ENCODE measurements around the gene IL26. TPM values are rescaled to one million over a fixed set of nuclear protein-coding genes. Genes with fewer than 3 reads are reported as not detected.

IL26 gene
- total RNA-seq, 1 experiment from 2014 or later: not detected

DNA sequence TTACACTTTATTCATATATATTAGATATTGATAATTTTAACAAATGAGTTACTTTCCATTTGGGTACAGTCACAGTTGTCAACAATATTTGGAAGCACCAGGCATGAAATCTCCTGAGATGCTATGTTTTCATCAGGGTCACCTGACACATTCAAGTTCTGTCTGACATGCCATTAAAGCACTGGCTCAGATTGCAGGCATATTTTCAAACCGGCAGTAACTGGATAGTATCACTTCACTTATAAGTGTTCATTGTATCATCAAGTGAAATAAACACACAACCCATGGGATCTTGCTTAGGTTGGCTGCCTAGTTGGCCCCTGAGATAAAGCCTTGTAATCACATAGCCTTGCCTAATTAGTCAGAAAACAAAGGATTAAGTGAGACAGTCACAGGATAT is 70.8 kb downstream of the IL26 start:
- H3K9ac ChIP-seq (ENCODE audit: low read length): no peak overlapping the region
- DNase-seq (no peak), ATAC-seq (no peak)
- TF ChIP-seq EZH2phosphoT487 (IDR thresholded peaks at IDR 0.05; ENCODE audit: borderline replicate concordance, low read length): no peak
- TF ChIP-seq EZH2 (IDR thresholded peaks at IDR 0.05; ENCODE audit: low read length, unreplicated experiment): no peak
- TF ChIP-seq, protein P1, sequence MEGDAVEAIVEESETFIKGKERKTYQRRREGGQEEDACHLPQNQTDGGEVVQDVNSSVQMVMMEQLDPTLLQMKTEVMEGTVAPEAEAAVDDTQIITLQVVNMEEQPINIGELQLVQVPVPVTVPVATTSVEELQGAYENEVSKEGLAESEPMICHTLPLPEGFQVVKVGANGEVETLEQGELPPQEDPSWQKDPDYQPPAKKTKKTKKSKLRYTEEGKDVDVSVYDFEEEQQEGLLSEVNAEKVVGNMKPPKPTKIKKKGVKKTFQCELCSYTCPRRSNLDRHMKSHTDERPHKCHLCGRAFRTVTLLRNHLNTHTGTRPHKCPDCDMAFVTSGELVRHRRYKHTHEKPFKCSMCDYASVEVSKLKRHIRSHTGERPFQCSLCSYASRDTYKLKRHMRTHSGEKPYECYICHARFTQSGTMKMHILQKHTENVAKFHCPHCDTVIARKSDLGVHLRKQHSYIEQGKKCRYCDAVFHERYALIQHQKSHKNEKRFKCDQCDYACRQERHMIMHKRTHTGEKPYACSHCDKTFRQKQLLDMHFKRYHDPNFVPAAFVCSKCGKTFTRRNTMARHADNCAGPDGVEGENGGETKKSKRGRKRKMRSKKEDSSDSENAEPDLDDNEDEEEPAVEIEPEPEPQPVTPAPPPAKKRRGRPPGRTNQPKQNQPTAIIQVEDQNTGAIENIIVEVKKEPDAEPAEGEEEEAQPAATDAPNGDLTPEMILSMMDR (conservative IDR thresholded peaks at IDR 0.05; ENCODE audit: low read depth, low read length): no peak
- no peak overlapping the region for H3K4me2 ChIP-seq (ENCODE audit: low read length)
- no peaks in the 10 kb centered on the region for H3K9me2 ChIP-seq (replicated peaks; ENCODE audit: low read length)
- BruUV-seq (replicated peaks): no TSS peak
- H3K36me3 ChIP-seq (ENCODE audit: low read depth, low read length): no peaks in the 10 kb centered on the region
- POLR2A ChIA-PET (ENCODE audit: unreplicated experiment): no interaction called here
- H3K4me1 ChIP-seq (ENCODE audit: insufficient read depth, low read length): no peaks in the 10 kb centered on the region
- H3F3A ChIP-seq (ENCODE audit: low read length, unreplicated experiment): no peaks in the 10 kb centered on the region
- H3K27ac ChIP-seq (ENCODE audit: low read length): no peak overlapping the region
- intact Hi-C loops (cut with micrococcal nuclease): no loop called here
- no peaks in the 10 kb centered on the region for H3K79me2 ChIP-seq (ENCODE audit: low read length)
- H2AFZ ChIP-seq (ENCODE audit: low read length): no peak overlapping the region
- no peaks in the 10 kb centered on the region for H4K20me1 ChIP-seq (ENCODE audit: low read length)
- no peaks in the 10 kb centered on the region for H3K9me3 ChIP-seq (ENCODE audit: low read length)
- no peak overlapping the region for H3K4me3 ChIP-seq (ENCODE audit: low read length)
- peaks cover 73% of the 10 kb centered on the region for H3K27me3 ChIP-seq (ENCODE audit: low read length)
- CTCF ChIA-PET: no interaction called here

Other genes with a start within 250 kb of the IL26 start
- not detected in 2 replicates for gene IFNG-AS1, start 236.4 kb downstream of the IL26 start, total RNA-seq (2014; rRNA removed)
- gene IFNG, start 66.1 kb downstream of the IL26 start, total RNA-seq (2014; rRNA removed): not detected in 2 replicates
- not detected in 2 replicates for gene IL22, start 27.8 kb upstream of the IL26 start, total RNA-seq (2014; rRNA removed)
- 10.4 and 19.2 TPM in 2 replicates for gene MDM1, start 106.6 kb upstream of the IL26 start, total RNA-seq (2014; rRNA removed)